ENCODE data around the gene KCNAB1. TPM values are rescaled to one million over a fixed set of nuclear protein-coding genes. Genes with fewer than 3 reads are reported as not detected.
"Not testable (repeated sequence)": the region's sequence is repeated elsewhere in the genome, so short reads cannot be mapped to it uniquely, and the experiment has no call there.

Gene KCNAB1
- total and polyA plus RNA-seq, 4 donors = 0.16 to 2.4 (median 0.72) TPM

DNA sequence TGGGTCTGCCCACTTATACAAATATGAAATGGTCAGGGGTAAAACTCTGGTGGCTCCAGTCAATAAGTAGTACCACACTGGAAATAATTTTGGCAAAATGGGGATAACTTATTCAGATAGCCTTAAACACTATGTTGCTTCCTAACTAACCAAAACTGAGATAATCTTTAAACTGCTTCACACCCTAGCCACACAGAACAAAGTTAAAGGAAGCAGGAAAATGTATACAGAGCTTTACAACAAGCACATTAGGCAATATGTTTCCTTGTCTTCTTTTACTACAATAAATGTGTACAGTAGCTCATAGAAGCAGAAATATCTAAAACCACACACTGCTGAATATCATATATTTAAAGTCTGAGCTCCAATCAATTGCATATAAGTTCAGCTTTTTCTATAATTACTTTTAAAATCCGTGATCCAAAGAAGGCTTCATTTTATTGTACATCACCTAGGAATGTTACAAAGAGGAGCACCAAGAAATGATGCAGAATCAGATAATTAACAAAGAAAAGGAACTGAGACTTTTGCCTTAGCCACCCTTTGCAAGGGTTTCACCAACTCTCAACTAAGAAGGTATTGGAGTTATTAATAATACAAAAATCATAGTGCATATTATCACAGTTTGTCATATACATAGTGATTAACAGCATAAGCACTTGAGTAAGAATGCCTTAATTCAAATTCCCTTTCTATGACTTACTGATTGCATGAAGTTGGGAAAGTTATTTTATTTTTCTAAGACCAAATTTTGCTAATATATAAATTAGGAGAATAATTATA is 443.7 kb downstream of the KCNAB1 start:
- Histone ChIP-seq H3K4me1 (ENCODE audit: control insufficient read depth in 5 of 5, insufficient read depth in 5 of 5, low read length in 5 of 5) (peaks cover 0 to 6% (median 0%) of the 10 kb centered on the region in 5 donors), H3K27ac (ENCODE audit: low read depth in 1 of 2, low read length in 1 of 2) (no peak overlapping the region), H3K9ac (ENCODE audit: insufficient read depth in 1 of 2, low read length in 2 of 2) (no peak overlapping the region), H3K36me3 (ENCODE audit: control insufficient read depth in 4 of 4, insufficient read depth in 4 of 4, low read length in 4 of 4) (no peaks in the 10 kb centered on the region), H3K27me3 (ENCODE audit: control insufficient read depth in 3 of 3, insufficient read depth in 3 of 3, low read length in 2 of 3) (peaks cover 0 to 2% (median 0%) of the 10 kb centered on the region in 3 donors), H3K4me3 (no peak overlapping the region), H3K9me3 (ENCODE audit: control insufficient read depth in 4 of 4, insufficient read depth in 3 of 4, low read length in 3 of 4) (no peaks in the 10 kb centered on the region)
- 64 to 79% methylated on average over 1 of the region's 1 CpG for WGBS, 2 donors
- no peak for TF ChIP-seq CTCF (IDR thresholded peaks at IDR 0.05; ENCODE audit: control extremely low read depth, extremely low read depth)
- ATAC-seq (ENCODE audit: insufficient read depth, low FRiP score) (no peak), DNase-seq (no peak)

- not testable (repeated sequence) for DNase-seq; H3K36me3 ChIP-seq (ENCODE audit: control insufficient read depth in 4 of 4, insufficient read depth in 4 of 4, low read length in 4 of 4); H3K4me1 ChIP-seq (ENCODE audit: control insufficient read depth in 5 of 5, insufficient read depth in 5 of 5, low read length in 5 of 5); H3K9me3 ChIP-seq (ENCODE audit: control insufficient read depth in 4 of 4, insufficient read depth in 3 of 4, low read length in 3 of 4); H3K27ac ChIP-seq (ENCODE audit: low read depth in 1 of 2, low read length in 1 of 2); ATAC-seq (ENCODE audit: insufficient read depth, low FRiP score); H3K4me3 ChIP-seq; H3K9ac ChIP-seq (ENCODE audit: insufficient read depth in 1 of 2, low read length in 2 of 2); H3K27me3 ChIP-seq (ENCODE audit: control insufficient read depth in 3 of 3, insufficient read depth in 3 of 3, low read length in 2 of 3)
- 82 to 83% methylated on average over 8 of the region's 8 CpGs for WGBS, 2 donors
These were observed 448.6 kb downstream of the KCNAB1 start for GRCh38 chr3:156569016-156569415.

DNA sequence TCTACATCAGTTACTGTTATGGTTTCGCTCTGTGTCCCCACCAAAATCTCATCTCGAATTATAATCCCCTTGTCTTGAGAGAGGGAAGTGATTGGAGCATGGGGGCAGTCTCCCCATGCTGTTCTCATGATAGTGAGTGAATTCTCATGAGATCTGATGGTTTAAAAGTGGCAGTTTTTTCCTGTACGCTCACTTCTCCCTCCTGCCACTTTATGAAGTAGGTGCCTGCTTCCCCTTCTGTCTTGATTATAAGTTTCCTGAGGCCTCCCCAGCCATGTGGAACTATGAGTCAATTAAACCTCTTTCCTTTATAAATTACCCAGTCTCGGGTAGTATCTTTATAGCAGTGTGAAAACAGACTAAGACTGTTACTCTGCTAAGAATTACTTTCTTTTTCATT is 449.5 kb downstream of the KCNAB1 start:
- not testable (repeated sequence) for H3K9me3 ChIP-seq (ENCODE audit: control insufficient read depth in 4 of 4, insufficient read depth in 3 of 4, low read length in 3 of 4); H3K4me3 ChIP-seq; DNase-seq; H3K36me3 ChIP-seq (ENCODE audit: control insufficient read depth in 4 of 4, insufficient read depth in 4 of 4, low read length in 4 of 4); H3K4me1 ChIP-seq (ENCODE audit: control insufficient read depth in 5 of 5, insufficient read depth in 5 of 5, low read length in 5 of 5); H3K27me3 ChIP-seq (ENCODE audit: control insufficient read depth in 3 of 3, insufficient read depth in 3 of 3, low read length in 2 of 3); H3K27ac ChIP-seq (ENCODE audit: low read depth in 1 of 2, low read length in 1 of 2); ATAC-seq (ENCODE audit: insufficient read depth, low FRiP score); H3K9ac ChIP-seq (ENCODE audit: insufficient read depth in 1 of 2, low read length in 2 of 2)
- WGBS, 2 donors = 57 to 68% methylated on average over 4 of the region's 4 CpGs

DNA sequence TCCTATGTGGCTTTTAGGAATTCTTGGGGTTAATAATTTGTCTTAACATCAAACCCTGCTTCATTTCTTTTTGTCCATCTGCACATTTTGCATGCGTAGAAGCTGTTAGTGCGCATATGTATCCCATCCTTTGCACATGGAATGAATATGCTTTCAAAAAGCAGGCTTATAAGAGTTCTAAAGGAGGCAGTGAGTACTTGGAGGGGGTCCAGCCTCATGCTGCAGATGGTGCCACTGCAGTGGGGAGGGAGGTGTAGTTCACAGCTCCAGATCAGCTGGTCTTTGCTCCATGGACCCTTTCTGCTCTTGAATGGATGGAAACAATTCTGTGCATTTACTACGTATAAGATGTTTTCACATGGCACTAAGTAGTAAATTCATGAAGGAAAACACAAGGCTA is 455.3 kb downstream of the KCNAB1 start:
- no peak for TF ChIP-seq CTCF (IDR thresholded peaks at IDR 0.05; ENCODE audit: control extremely low read depth, extremely low read depth)
- H3K36me3 ChIP-seq (ENCODE audit: control insufficient read depth in 4 of 4, insufficient read depth in 4 of 4, low read length in 4 of 4) = no peaks in the 10 kb centered on the region
- 86 to 89% methylated on average over 3 of the region's 3 CpGs for WGBS, 2 donors
- ATAC-seq (ENCODE audit: insufficient read depth, low FRiP score) (no peak), DNase-seq (peak in 2 of 3 donors; percentile 12 to 46)
- no peaks in the 10 kb centered on the region for H3K4me1 ChIP-seq (ENCODE audit: control insufficient read depth in 5 of 5, insufficient read depth in 5 of 5, low read length in 5 of 5)
- no peak overlapping the region for H3K27ac ChIP-seq (ENCODE audit: low read depth in 1 of 2, low read length in 1 of 2)
- no peaks in the 10 kb centered on the region for H3K9me3 ChIP-seq (ENCODE audit: control insufficient read depth in 4 of 4, insufficient read depth in 3 of 4, low read length in 3 of 4)
- H3K27me3 ChIP-seq (ENCODE audit: control insufficient read depth in 3 of 3, insufficient read depth in 3 of 3, low read length in 2 of 3) = no peaks in the 10 kb centered on the region
- no peak overlapping the region for H3K9ac ChIP-seq (ENCODE audit: insufficient read depth in 1 of 2, low read length in 2 of 2)
- no peak overlapping the region for H3K4me3 ChIP-seq
